GM19467 (cell line): Measurements from ENCODE around the gene CDX1.

Experiments used
- ATAC-seq: cut with Tn5 transposase; IDR thresholded peaks from one replicate; pipeline ENCODE4 v1.9.1; 2021; ENCODE audit warnings: mild to moderate bottlenecking, moderate library complexity; ENCODE audit not compliant: unreplicated experiment

Gene CDX1

GRCh38 chr5:150131461-150131860 lies 35.1 kb upstream of the CDX1 start:
- no peak for ATAC-seq

- no peak for ATAC-seq
These were observed 34.4 kb upstream of the CDX1 start for GRCh38 chr5:150131978-150132694.

- ATAC-seq: no peak
These were observed 33.8 kb upstream of the CDX1 start for GRCh38 chr5:150132740-150133139.

- no peak for ATAC-seq
These were observed 32.9 kb upstream of the CDX1 start for GRCh38 chr5:150133581-150134197.

- no peak for ATAC-seq
These were observed 32.4 kb upstream of the CDX1 start for GRCh38 chr5:150134198-150134588.

- ATAC-seq: no peak
These were observed 30.8 kb upstream of the CDX1 start for GRCh38 chr5:150135557-150136304.

- ATAC-seq: no peak
These were observed 30.0 kb upstream of the CDX1 start for GRCh38 chr5:150136305-150137167.

- ATAC-seq: no peak
These were observed 29.2 kb upstream of the CDX1 start for GRCh38 chr5:150137168-150137957.

GRCh38 chr5:150137997-150138396 lies 28.6 kb upstream of the CDX1 start:
- no peak for ATAC-seq

GRCh38 chr5:150138551-150139265 lies 27.9 kb upstream of the CDX1 start:
- no peak for ATAC-seq

GRCh38 chr5:150139334-150139733 lies 27.2 kb upstream of the CDX1 start:
- ATAC-seq: no peak

GRCh38 chr5:150140830-150141229 lies 25.7 kb upstream of the CDX1 start:
- no peak for ATAC-seq

GRCh38 chr5:150141544-150142184 lies 24.9 kb upstream of the CDX1 start:
- ATAC-seq: no peak

- ATAC-seq: no peak
These were observed 24.2 kb upstream of the CDX1 start for GRCh38 chr5:150142185-150142958.

- ATAC-seq: no peak
These were observed 23.6 kb upstream of the CDX1 start for GRCh38 chr5:150142959-150143349.

- ATAC-seq: no peak
These were observed 23.0 kb upstream of the CDX1 start for GRCh38 chr5:150143350-150144245.

- no peak for ATAC-seq
These were observed 22.3 kb upstream of the CDX1 start for GRCh38 chr5:150144246-150144801.
